Measurements from ENCODE around the gene LCE3D.

DNA sequence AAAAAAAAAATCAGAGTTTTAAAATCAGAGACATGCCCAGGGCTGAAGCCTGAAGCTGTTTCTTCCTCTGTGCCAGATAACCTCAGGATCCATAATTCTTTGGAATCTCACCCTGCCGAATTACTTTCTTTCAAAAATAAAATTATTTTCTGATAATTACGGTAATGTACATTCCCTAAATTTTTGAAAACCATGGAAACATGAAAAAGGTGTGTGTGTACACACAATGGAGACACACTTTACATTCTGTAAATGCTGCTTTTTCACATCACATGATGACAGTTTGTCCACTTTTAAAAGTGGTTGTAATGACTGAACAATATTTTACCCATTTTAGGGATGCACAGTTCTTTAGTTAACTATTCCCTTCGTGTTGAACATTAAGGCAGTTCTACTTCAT is 44.5 kb downstream of the LCE3D start:
- TF ChIP-seq MXI1 (conservative IDR thresholded peaks at IDR 0.05; ENCODE audit: poor library complexity, severe bottlenecking): no peak
- no peak for TF ChIP-seq TAF1 (IDR thresholded peaks at IDR 0.05; ENCODE audit: low read depth)
